ENCODE results near the gene SCGB1A1. TPM values are rescaled to one million over a fixed set of nuclear protein-coding genes. Genes with fewer than 3 reads are reported as not detected.
A peak's percentile ranks its signal among the peaks of the same experiment; 100 is the strongest.

SCGB1A1 gene, protein sequence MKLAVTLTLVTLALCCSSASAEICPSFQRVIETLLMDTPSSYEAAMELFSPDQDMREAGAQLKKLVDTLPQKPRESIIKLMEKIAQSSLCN
- total RNA-seq (2014; rRNA removed; shearing (Covaris generic)), result not detected in 2 replicates
- total RNA-seq (2022), result not detected in 2 replicates
- not detected for Bru-seq, nascent RNA
- BruChase-seq, experiment 1, labeled RNA remaining after a 6-hour chase, result not detected
- BruChase-seq, experiment 2, labeled RNA remaining after a 2-hour chase, result percentile 4 among the genes with signal in this experiment
- long read RNA-seq, result 0 reads

DNA sequence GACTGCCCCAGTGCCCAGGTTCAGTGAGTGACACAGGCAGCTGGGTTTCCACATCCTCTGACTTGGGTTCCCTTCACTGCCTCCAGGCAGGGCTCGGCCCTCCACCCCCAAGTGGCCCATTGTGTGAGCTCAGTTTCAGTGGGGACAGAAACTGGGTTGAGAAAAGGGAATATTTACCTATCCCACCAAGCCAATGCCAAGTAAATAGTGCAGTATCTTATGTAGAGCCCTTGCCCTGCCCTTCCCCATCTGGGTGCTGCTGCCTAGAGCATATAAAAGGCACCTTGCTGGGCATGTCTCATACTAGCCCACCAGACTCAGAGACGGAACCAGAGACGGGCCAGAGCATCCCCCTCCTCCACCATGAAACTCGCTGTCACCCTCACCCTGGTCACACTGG is at the start of gene SCGB1A1:
Gene SCGB1A1 (plus strand): TSS at position 301 of the 400 bp plus-strand sequence. CDS start 63 bp downstream, at position 364.
- H4K20me1 ChIP-seq (ENCODE audit: insufficient read depth, low read length), result no peaks in the 10 kb centered on the region
- intact Hi-C loops (cut with micrococcal nuclease; ENCODE audit: unreplicated experiment), result no loop called here
- TF ChIP-seq EZH2phosphoT487 (IDR thresholded peaks at IDR 0.05; ENCODE audit: borderline replicate concordance, low read depth, low read length), result no peak
- TF ChIP-seq, protein P1, sequence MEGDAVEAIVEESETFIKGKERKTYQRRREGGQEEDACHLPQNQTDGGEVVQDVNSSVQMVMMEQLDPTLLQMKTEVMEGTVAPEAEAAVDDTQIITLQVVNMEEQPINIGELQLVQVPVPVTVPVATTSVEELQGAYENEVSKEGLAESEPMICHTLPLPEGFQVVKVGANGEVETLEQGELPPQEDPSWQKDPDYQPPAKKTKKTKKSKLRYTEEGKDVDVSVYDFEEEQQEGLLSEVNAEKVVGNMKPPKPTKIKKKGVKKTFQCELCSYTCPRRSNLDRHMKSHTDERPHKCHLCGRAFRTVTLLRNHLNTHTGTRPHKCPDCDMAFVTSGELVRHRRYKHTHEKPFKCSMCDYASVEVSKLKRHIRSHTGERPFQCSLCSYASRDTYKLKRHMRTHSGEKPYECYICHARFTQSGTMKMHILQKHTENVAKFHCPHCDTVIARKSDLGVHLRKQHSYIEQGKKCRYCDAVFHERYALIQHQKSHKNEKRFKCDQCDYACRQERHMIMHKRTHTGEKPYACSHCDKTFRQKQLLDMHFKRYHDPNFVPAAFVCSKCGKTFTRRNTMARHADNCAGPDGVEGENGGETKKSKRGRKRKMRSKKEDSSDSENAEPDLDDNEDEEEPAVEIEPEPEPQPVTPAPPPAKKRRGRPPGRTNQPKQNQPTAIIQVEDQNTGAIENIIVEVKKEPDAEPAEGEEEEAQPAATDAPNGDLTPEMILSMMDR (conservative IDR thresholded peaks at IDR 0.05; ENCODE audit: low read length), result no peak
- H3K27ac ChIP-seq (ENCODE audit: low read depth, low read length, poor library complexity, severe bottlenecking), result no peak within 1 kb of the TSS
- no peak within 1 kb of the TSS for H3K4me3 ChIP-seq (ENCODE audit: low read depth, low read length, poor library complexity, severe bottlenecking)
- H3K4me2 ChIP-seq (ENCODE audit: low read length), result no peak within 1 kb of the TSS
- H3K79me2 ChIP-seq (ENCODE audit: insufficient read depth, low read depth, low read length), result no peaks in the 10 kb centered on the region
- H3K36me3 ChIP-seq (ENCODE audit: insufficient read depth, low read length), result no peaks in the 10 kb centered on the region
- H3K9me2 ChIP-seq (ENCODE audit: insufficient read depth, low read length), result no peaks in the 10 kb centered on the region
- no peaks in the 10 kb centered on the region for H3K4me1 ChIP-seq (ENCODE audit: insufficient read depth, low read length, poor library complexity, severe bottlenecking)
- ChIA-PET POLR2A (no interaction called here), CTCF (ENCODE audit: unreplicated experiment) (no interaction called here)
- no peak within 1 kb of the TSS for H2AFZ ChIP-seq (ENCODE audit: low read length)
- no TSS peak for BruUV-seq (replicated peaks)
- no peak for DNase-seq (ENCODE audit: low spot score)
- no peaks in the 10 kb centered on the region for H3K9me3 ChIP-seq (ENCODE audit: low read length)

DNA sequence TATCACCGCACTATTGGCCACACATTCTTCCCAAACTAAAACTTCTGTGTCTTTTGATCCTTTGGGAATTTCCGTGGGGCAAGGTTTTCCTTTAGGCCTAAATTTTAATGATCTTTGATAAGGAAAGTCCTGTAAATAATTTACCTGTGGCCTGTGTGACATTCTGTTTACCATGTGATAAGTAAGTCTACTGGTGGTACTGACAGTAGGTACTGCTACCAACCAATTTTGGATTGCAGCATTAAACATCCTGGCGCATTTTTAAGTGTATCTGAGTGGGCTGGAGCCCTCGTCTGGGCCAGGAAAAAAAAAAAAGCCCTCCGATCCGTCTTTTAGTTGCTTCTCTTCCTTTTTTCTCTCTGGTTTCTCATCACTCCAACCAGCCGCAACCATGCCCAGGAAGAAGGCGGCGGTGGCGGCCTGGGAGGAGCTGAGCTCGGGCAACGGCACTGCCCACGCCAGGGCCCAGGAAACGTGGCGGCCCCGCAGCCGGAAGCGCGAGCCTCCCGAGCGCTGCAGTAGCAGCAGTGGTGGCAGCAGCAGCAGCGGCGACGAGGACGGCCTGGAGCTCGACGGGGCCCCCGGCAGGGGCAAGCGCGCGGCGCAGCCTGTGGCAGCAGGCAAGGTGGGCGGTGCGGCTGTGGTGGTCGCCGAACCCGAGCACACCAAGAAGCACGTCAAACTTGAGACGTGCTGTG is 47.9 kb upstream of the SCGB1A1 start:
- Histone ChIP-seq H3K4me2 (ENCODE audit: low read length) (no peak overlapping the region), H3K79me2 (ENCODE audit: insufficient read depth, low read depth, low read length) (no peaks in the 10 kb centered on the region), H2AFZ (ENCODE audit: low read length) (no peak overlapping the region), H3K4me3 (ENCODE audit: low read depth, low read length, poor library complexity, severe bottlenecking) (no peak overlapping the region), H3K9me2 (ENCODE audit: insufficient read depth, low read length) (no peaks in the 10 kb centered on the region), H3K4me1 (ENCODE audit: insufficient read depth, low read length, poor library complexity, severe bottlenecking) (no peaks in the 10 kb centered on the region), H3K27ac (ENCODE audit: low read depth, low read length, poor library complexity, severe bottlenecking) (no peak overlapping the region), H3K9me3 (ENCODE audit: low read length) (no peaks in the 10 kb centered on the region), H4K20me1 (ENCODE audit: insufficient read depth, low read length) (no peaks in the 10 kb centered on the region), H3K36me3 (ENCODE audit: insufficient read depth, low read length) (no peaks in the 10 kb centered on the region)
- ChIA-PET POLR2A (interaction anchor here (0.7 kb wide), 1 partner anchor 27 kb away, joined by 4 read pairs; no protein-coding TSS in a partner anchor), CTCF (ENCODE audit: unreplicated experiment) (no interaction called here)
- DNase-seq (ENCODE audit: low spot score), result no peak
- BruUV-seq (replicated peaks), result no TSS peak
- intact Hi-C loops (cut with micrococcal nuclease; ENCODE audit: unreplicated experiment), result no loop called here
- no peak for TF ChIP-seq EZH2phosphoT487 (IDR thresholded peaks at IDR 0.05; ENCODE audit: borderline replicate concordance, low read depth, low read length)
- TF ChIP-seq, protein P1 (conservative IDR thresholded peaks at IDR 0.05; ENCODE audit: low read length), result no peak

DNA sequence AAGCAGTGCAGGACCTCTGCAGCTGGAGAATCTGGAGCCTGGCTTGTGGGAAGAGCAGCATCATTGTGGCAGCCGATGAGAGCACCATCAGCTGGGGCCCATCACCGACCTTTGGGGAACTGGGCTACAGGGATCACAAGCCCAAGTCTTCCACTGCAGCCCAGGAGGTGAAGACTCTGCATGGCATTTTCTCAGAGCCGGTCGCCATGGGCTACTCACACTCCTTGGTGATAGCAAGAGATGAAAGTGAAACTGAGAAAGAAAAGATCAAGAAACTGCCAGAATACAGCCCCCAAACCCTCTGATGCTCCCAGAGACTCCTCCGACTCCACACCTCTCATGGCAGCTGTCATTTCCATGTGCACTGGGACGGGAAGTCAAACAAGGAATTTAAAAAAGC is 46.0 kb upstream of the SCGB1A1 start:
- BruUV-seq (replicated peaks), result no TSS peak
- no peak for DNase-seq (ENCODE audit: low spot score)

More for the DNA sequence above, 46.0 kb upstream of the SCGB1A1 start:
- no peak overlapping the region for H3K4me3 ChIP-seq (ENCODE audit: low read depth, low read length, poor library complexity, severe bottlenecking)
- intact Hi-C loops (cut with micrococcal nuclease; ENCODE audit: unreplicated experiment), result no loop called here
- no peak overlapping the region for H3K27ac ChIP-seq (ENCODE audit: low read depth, low read length, poor library complexity, severe bottlenecking)
- H3K36me3 ChIP-seq (ENCODE audit: insufficient read depth, low read length), result no peaks in the 10 kb centered on the region
- POLR2A ChIA-PET, result no interaction called here
- H3K79me2 ChIP-seq (ENCODE audit: insufficient read depth, low read depth, low read length), result no peaks in the 10 kb centered on the region
- H3K4me2 ChIP-seq (ENCODE audit: low read length), result no peak overlapping the region
- H2AFZ ChIP-seq (ENCODE audit: low read length), result no peak overlapping the region
- H3K4me1 ChIP-seq (ENCODE audit: insufficient read depth, low read length, poor library complexity, severe bottlenecking), result no peaks in the 10 kb centered on the region
- CTCF ChIA-PET (ENCODE audit: unreplicated experiment), result no interaction called here
- H4K20me1 ChIP-seq (ENCODE audit: insufficient read depth, low read length), result no peaks in the 10 kb centered on the region
- H3K9me3 ChIP-seq (ENCODE audit: low read length), result no peaks in the 10 kb centered on the region
- TF ChIP-seq, protein P1 (conservative IDR thresholded peaks at IDR 0.05; ENCODE audit: low read length), result no peak
- no peak for TF ChIP-seq EZH2phosphoT487 (IDR thresholded peaks at IDR 0.05; ENCODE audit: borderline replicate concordance, low read depth, low read length)
- no peaks in the 10 kb centered on the region for H3K9me2 ChIP-seq (ENCODE audit: insufficient read depth, low read length)
